ENCODE measurements around the gene CENPV.
"Not testable (repeated sequence)": the region's sequence is repeated elsewhere in the genome, so short reads cannot be mapped to it uniquely, and the experiment has no call there.

CENPV gene

DNA sequence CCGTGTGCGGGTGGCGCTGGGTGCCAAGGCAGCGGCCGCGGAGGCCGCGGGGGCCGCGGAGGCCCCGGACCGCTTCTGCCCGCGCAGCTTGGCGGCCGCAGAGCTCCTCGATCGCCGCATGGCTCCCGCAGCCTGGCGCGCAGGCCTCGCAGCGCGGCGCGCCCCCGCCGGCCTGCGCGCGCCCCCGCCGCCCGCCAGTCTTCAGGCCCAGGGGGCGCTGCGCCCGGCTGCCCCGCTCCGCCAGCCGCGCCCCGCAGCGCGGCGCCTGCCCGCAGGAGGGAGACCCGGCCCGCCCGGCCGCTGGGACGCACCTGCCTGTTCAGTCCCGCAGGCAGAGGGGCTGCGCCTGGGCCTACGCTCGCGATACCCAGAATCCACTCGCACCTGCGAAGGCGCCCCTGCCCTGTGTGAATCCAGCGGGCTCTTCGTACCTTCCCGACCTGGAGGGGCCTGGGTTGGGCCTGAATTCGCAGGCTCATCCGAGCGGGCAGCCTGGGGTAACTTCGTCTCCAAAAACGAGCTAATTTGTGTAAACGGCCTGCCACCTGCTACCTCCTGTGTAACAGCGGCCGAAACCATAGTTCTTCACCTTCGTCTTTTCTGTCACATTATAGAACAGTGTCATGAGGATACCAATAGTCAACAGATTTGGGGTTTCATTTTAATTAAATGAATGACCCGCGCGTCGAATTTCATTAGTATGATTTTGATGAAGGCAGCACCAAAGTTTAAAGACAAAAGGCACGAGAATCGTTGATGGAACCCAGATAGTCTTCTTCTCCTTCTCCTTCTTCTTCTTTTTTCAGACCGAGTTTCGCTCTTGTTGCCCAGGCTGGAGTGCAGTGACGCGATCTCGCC, at the start of gene CENPV:
TSS of gene CENPV (minus strand) at position 153 of the 858 bp plus-strand sequence. CDS start at position 120, 33 bp downstream.
- no peak for DNase-seq (ENCODE audit: low read depth, low spot score)

GRCh38 chr17:16398270-16399267, 45.3 kb upstream of the CENPV start:
- DNase-seq (ENCODE audit: low read depth, low spot score): no peak

More for the DNA sequence above, at the start of gene CENPV:
- TF ChIP-seq, protein P1, sequence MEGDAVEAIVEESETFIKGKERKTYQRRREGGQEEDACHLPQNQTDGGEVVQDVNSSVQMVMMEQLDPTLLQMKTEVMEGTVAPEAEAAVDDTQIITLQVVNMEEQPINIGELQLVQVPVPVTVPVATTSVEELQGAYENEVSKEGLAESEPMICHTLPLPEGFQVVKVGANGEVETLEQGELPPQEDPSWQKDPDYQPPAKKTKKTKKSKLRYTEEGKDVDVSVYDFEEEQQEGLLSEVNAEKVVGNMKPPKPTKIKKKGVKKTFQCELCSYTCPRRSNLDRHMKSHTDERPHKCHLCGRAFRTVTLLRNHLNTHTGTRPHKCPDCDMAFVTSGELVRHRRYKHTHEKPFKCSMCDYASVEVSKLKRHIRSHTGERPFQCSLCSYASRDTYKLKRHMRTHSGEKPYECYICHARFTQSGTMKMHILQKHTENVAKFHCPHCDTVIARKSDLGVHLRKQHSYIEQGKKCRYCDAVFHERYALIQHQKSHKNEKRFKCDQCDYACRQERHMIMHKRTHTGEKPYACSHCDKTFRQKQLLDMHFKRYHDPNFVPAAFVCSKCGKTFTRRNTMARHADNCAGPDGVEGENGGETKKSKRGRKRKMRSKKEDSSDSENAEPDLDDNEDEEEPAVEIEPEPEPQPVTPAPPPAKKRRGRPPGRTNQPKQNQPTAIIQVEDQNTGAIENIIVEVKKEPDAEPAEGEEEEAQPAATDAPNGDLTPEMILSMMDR (IDR thresholded peaks at IDR 0.05; ENCODE audit: low read depth, low read length): peak; percentile 6
- in situ Hi-C loops (cut with HindIII; ENCODE audit: low sequenced_read_pairs): no loop called here
- H3K4me3 ChIP-seq (ENCODE audit: low read depth, low read length): peak within 1 kb of the TSS; percentile 69

GRCh38 chr17:16396693-16397092, 43.4 kb upstream of the CENPV start:
- in situ Hi-C loops (cut with HindIII; ENCODE audit: low sequenced_read_pairs); DNase-seq (ENCODE audit: low read depth, low spot score); H3K4me3 ChIP-seq (ENCODE audit: low read depth, low read length): not testable (repeated sequence)

More at GRCh38 chr17:16398270-16399267, 45.3 kb upstream of the CENPV start:
- in situ Hi-C loops (cut with HindIII; ENCODE audit: low sequenced_read_pairs): no loop called here
- no peak overlapping the region for H3K4me3 ChIP-seq (ENCODE audit: low read depth, low read length)
- TF ChIP-seq, protein P1 (IDR thresholded peaks at IDR 0.05; ENCODE audit: low read depth, low read length): no peak

GRCh38 chr17:16395887-16396286, 42.6 kb upstream of the CENPV start:
- H3K4me3 ChIP-seq (ENCODE audit: low read depth, low read length); DNase-seq (ENCODE audit: low read depth, low spot score); in situ Hi-C loops (cut with HindIII; ENCODE audit: low sequenced_read_pairs): not testable (repeated sequence)

DNA sequence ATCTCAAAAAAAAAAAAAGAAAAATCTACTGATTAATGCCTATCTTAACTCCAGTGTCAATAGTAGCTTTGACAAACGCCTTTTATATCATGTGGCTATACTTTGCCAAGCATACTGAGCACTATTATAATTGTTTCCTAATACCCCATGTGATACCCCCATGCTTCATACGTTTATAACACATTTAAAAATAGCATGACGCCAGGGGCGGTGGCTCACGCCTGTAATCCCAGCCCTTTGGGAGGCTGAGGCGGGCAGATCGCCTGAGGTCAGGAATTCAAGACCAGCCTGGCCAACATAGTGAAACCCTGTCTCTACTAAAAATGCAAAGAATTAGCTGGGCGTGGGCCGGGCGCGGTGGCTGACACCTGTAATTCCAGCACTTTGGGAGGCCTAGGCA, 39.2 kb upstream of the CENPV start:
- in situ Hi-C loops (cut with HindIII; ENCODE audit: low sequenced_read_pairs); H3K4me3 ChIP-seq (ENCODE audit: low read depth, low read length); DNase-seq (ENCODE audit: low read depth, low spot score): not testable (repeated sequence)

DNA sequence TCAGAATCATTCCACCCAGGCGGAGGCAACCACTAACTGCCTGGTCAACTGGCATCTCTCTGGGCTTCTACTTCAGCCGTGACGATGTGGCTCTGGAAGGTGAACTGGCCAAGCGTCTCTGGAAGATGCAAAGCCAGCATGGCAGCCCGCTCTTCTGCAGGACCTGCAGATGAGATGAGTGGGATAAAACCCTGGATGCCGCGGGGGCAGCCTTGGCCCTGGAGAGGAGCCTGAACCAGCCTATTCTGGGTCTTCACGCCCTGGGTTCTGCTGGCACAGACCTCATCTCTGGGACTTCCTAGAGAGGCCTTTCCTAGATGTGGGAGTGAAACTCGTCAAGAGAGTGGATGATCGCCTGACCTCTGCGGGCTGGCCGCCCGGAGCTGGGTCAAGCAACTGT, 38.2 kb upstream of the CENPV start:
- DNase-seq (ENCODE audit: low read depth, low spot score): no peak
- in situ Hi-C loops (cut with HindIII; ENCODE audit: low sequenced_read_pairs): no loop called here
- H3K4me3 ChIP-seq (ENCODE audit: low read depth, low read length): no peak overlapping the region
- TF ChIP-seq, protein P1 (IDR thresholded peaks at IDR 0.05; ENCODE audit: low read depth, low read length): no peak

DNA sequence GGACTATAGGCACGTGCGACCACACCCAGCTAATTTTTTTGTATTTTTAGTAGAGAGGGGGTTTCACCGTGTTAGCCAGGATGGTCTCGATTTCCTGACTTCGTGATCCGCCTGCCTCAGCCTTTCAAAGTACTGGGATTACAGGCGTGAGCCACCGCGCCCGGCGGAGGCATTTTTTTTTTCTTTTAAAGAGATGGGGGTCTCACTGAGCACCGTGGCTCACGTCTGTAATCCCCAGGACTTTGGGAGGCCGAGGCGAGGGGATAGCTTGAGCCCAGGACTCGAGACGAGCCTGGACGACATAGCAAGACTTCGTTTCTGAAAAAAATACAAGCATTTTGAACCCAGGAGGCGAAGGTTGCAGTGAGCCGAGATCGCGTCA, 32.8 kb upstream of the CENPV start:
- H3K4me3 ChIP-seq (ENCODE audit: low read depth, low read length); DNase-seq (ENCODE audit: low read depth, low spot score); in situ Hi-C loops (cut with HindIII; ENCODE audit: low sequenced_read_pairs): not testable (repeated sequence)

DNA sequence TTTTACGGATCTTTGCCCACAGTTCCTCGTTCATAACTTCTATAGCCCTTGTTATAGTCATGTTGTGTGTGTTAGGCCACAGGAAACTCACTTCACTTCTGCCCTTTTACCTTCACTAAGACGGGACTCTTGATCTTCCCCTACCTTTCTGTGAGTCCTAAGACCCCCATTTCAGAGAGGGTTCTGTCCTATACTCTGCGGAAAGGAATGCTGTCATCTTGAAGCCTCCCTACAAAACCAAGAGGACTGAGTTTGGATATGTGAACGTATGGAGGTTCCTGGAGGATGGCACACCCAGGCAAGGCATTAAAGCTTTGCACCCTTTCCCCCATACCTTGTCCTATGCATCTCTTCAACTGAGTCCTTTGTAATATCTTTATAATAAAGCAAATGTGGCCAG, 31.3 kb upstream of the CENPV start:
- in situ Hi-C loops (cut with HindIII; ENCODE audit: low sequenced_read_pairs): no loop called here
- no peak for DNase-seq (ENCODE audit: low read depth, low spot score)
- TF ChIP-seq, protein P1 (IDR thresholded peaks at IDR 0.05; ENCODE audit: low read depth, low read length): no peak
- H3K4me3 ChIP-seq (ENCODE audit: low read depth, low read length): no peak overlapping the region
